HepG2 (cell line): Measurements from ENCODE around the gene LIMD2. TPM values are rescaled to one million over a fixed set of nuclear protein-coding genes. Genes with fewer than 3 reads are reported as not detected.

ENCODE experiments used
- ATAC-seq: fragments of 200-7000 bp; cut with Tn5 transposase; 3 replicates; pipeline ENCODE4 v1.9.1; 2020; ENCODE audit warnings: mild to moderate bottlenecking, moderate library complexity
- BruUV-seq: library from RNA; stranded (reverse); fragments of 400-500 nt; replicated peaks from 2 replicates; lab custom pipeline; 2021; lab: Mats Ljungman, UMichigan
- CTCF ChIA-PET: fragments of 300-600 bp; formaldehyde crosslinking; extraction: SDS; loops from one replicate; lab custom pipeline; 2021; ENCODE audit warnings: low total read pairs, inconsistent platforms, low intra/inter-chr PET ratio; lab: Yijun Ruan, JAX
- POLR2A ChIA-PET: fragments of 350-600 bp; sonication (Branson Sonifier 250); formaldehyde crosslinking; loops from one replicate; lab custom pipeline; 2020; ENCODE audit warnings: antibody characterized with exemption, inconsistent platforms; lab: Yijun Ruan, JAX
- DNase-seq: peaks from one replicate; pipeline ENCODE4 v3.0.0-alpha.2; 2015; ENCODE audit warnings: low spot score
- FAIRE-seq: peaks from 3 replicates; lab custom pipeline; 2011; peaks lifted over from hg19 to GRCh38; lab: Jason Lieb, UNC
- H2AFZ ChIP-seq: one replicate; pipeline ENCODE4 v1.6.1; 2011; ENCODE audit warnings: low read length, inconsistent platforms
- H3K27ac ChIP-seq: fragments of 300-600 bp; 3 replicates; pipeline ENCODE4 v1.8.0; 2011; ENCODE audit warnings: mixed run types, mild to moderate bottlenecking, mixed read lengths, low read length, inconsistent platforms; ENCODE audit not compliant: insufficient read depth; ENCODE audit errors: extremely low read length
- H3K27me3 ChIP-seq, 2 experiments: fragments of 200-600 bp in 1 of 2; 2 replicates in 1 of 2; 3 replicates in 1 of 2; pipeline versions ENCODE4 v1.6.0 to v1.8.0; 2011; ENCODE audit warnings: low read length in 2 of 2, mild to moderate bottlenecking in 2 of 2, moderate library complexity in 2 of 2, inconsistent platforms in 1 of 2; ENCODE audit not compliant: insufficient read depth in 2 of 2, control insufficient read depth in 1 of 2
- H3K36me3 ChIP-seq, 2 experiments: fragments of 200-600 bp in 1 of 2; replicated peaks in 1 of 2; 2 replicates in 1 of 2; 3 replicates in 1 of 2; pipeline versions ENCODE4 v1.5.1 to v1.8.0; 2011; ENCODE audit warnings: low read length in 2 of 2, inconsistent platforms in 1 of 2; ENCODE audit not compliant: insufficient read depth in 2 of 2, control insufficient read depth in 1 of 2
- H3K4me1 ChIP-seq: 2 replicates; pipeline ENCODE4 v1.5.1; 2012; ENCODE audit warnings: low read length, inconsistent platforms; ENCODE audit not compliant: insufficient read depth
- H3K4me2 ChIP-seq: 2 replicates; pipeline ENCODE4 v1.6.0; 2011; ENCODE audit warnings: low read depth, low read length, inconsistent platforms
- H3K4me3 ChIP-seq, 3 experiments: fragments of 200-600 bp in 1 of 3; sonication (generic), shearing (Covaris generic) in 1 of 3; replicated peaks in 1 of 3; 2 replicates each; pipeline ENCODE4 v1.5.1; 2011 to 2016; ENCODE audit warnings: low read length in 3 of 3, inconsistent platforms in 2 of 3, low read depth in 2 of 3, mild to moderate bottlenecking in 2 of 3, control low read depth in 1 of 3, mixed read lengths in 1 of 3; ENCODE audit not compliant: insufficient read depth in 1 of 3
- H3K79me2 ChIP-seq: one replicate; pipeline ENCODE4 v1.6.1; 2011; ENCODE audit warnings: low read length, inconsistent platforms; ENCODE audit not compliant: insufficient read depth
- H3K9ac ChIP-seq: 2 replicates; pipeline ENCODE4 v1.6.0; 2011; ENCODE audit warnings: mild to moderate bottlenecking, low read depth, low read length, inconsistent platforms; ENCODE audit not compliant: insufficient read depth
- H3K9me3 ChIP-seq: 2 replicates; pipeline ENCODE4 v1.5.1; 2012; ENCODE audit warnings: mild to moderate bottlenecking, low read length
- H4K20me1 ChIP-seq: 2 replicates; pipeline ENCODE4 v1.6.0; 2011; ENCODE audit warnings: inconsistent platforms, mild to moderate bottlenecking, low read length, moderate library complexity; ENCODE audit not compliant: insufficient read depth
- CBX2 ChIP-seq, 2 experiments: fragments of 200-600 bp in 1 of 2; sonication (generic); formaldehyde crosslinking in 1 of 2; IDR thresholded peaks; 2 replicates each; pipeline versions ENCODE4 v1.7.0 to v1.8.1; 2018 to 2022; ENCODE audit warnings: low read depth in 2 of 2, low read length in 1 of 2, mild to moderate bottlenecking in 1 of 2, missing genetic modification reagents in 1 of 2
- HNRNPL ChIP-seq: fragments of 200-400 bp; formaldehyde crosslinking; IDR thresholded peaks from 2 replicates; pipeline ENCODE4 v1.6.1; 2017; ENCODE audit warnings: mild to moderate bottlenecking, low read depth, low read length
- HNRNPLL ChIP-seq: fragments of 200-400 bp; formaldehyde crosslinking; IDR thresholded peaks from 2 replicates; pipeline ENCODE4 v1.6.1; 2017; ENCODE audit warnings: mild to moderate bottlenecking, low read depth, low read length; ENCODE audit not compliant: poor library complexity, severe bottlenecking
- NFIB ChIP-seq: sonication (generic); formaldehyde crosslinking; IDR thresholded peaks from 2 replicates; pipeline ENCODE4 v1.9.0; 2021; ENCODE audit warnings: missing genetic modification reagents, mild to moderate bottlenecking, borderline replicate concordance
- RFX5 ChIP-seq: IDR thresholded peaks from 2 replicates; pipeline ENCODE4 v1.6.1; 2011; ENCODE audit warnings: low read depth, low read length, improper control_type of control experiment
- SALL2 ChIP-seq: sonication (generic); formaldehyde crosslinking; IDR thresholded peaks from 2 replicates; pipeline ENCODE4 v1.8.1; 2023; ENCODE audit warnings: mild to moderate bottlenecking, missing genetic modification reagents, inconsistent platforms
- TMF1 ChIP-seq: sonication (generic); formaldehyde crosslinking; IDR thresholded peaks from 2 replicates; pipeline ENCODE4 v1.8.1; 2022; ENCODE audit warnings: low read depth, missing genetic modification reagents
- XRCC5 ChIP-seq: fragments of 200-400 bp; formaldehyde crosslinking; optimal IDR thresholded peaks from 2 replicates; pipeline ENCODE3; 2017; ENCODE audit warnings: mild to moderate bottlenecking, low read length
- ZBTB38 ChIP-seq: sonication (generic); formaldehyde crosslinking; IDR thresholded peaks from 2 replicates; pipeline ENCODE4 v1.5.1; 2020; ENCODE audit warnings: mild to moderate bottlenecking, missing genetic modification reagents
- ZFP41 ChIP-seq: sonication (generic); formaldehyde crosslinking; IDR thresholded peaks from 2 replicates; pipeline ENCODE4 v1.4.0; 2020; ENCODE audit warnings: mild to moderate bottlenecking, missing genetic modification reagents, borderline replicate concordance
- ZNF160 ChIP-seq: sonication (generic); formaldehyde crosslinking; IDR thresholded peaks from 2 replicates; pipeline ENCODE4 v1.8.0; 2022; ENCODE audit warnings: mild to moderate bottlenecking, inconsistent platforms, missing genetic modification reagents
- ZNF547 ChIP-seq: sonication (generic); formaldehyde crosslinking; IDR thresholded peaks from 2 replicates; pipeline ENCODE4 v1.5.1; 2020; ENCODE audit warnings: mild to moderate bottlenecking, missing genetic modification reagents
- ZNF558 ChIP-seq: sonication (generic); formaldehyde crosslinking; IDR thresholded peaks from 2 replicates; pipeline ENCODE4 v1.9.0; 2022; ENCODE audit warnings: mild to moderate bottlenecking, missing genetic modification reagents, borderline replicate concordance
- ZNF670 ChIP-seq: sonication (generic); formaldehyde crosslinking; IDR thresholded peaks from 2 replicates; pipeline ENCODE4 v1.8.0; 2022; ENCODE audit warnings: mild to moderate bottlenecking, missing genetic modification reagents, borderline replicate concordance
- WGBS: methylation state at CpG from one replicate; pipeline ENCODE4 v1.1.6; 2017; ENCODE audit warnings: low lambda C conversion rate; 5-methylcytosine and 5-hydroxymethylcytosine counted together
- in situ Hi-C: cut with HindIII; loops from 2 replicates; pipeline ENCODE4 v1.10.0; 2017; ENCODE audit warnings: low pct_unique_long_range_greater_than_20kb; ENCODE audit not compliant: extremely low pct_ligation_motif_present
- intact Hi-C: fragments of 100-400 bp; cut with micrococcal nuclease; formaldehyde crosslinking; loops from one replicate; pipeline ENCODE4 v1.10.0; 2022; ENCODE audit not compliant: unreplicated experiment
- polyA plus RNA-seq, 8 experiments: library from polyadenylated mRNA; depleted of rRNA in 3 of 8; stranded (reverse) in 7 of 8; unstranded in 1 of 8; fragments of >200 nt; fragmentation: Illumina TruSeq in 4 of 8; extraction: Trizol in 4 of 8; gene quantifications; 2 replicates each; pipeline versions ENCODE4 v1.2.1 to v1.2.3, GENCODE V29; 2011 to 2016; ENCODE audit warnings: low read depth in 4 of 8, missing spikeins in 1 of 8, mixed read lengths in 1 of 8; ENCODE audit not compliant: insufficient read depth in 1 of 8
- total RNA-seq, 5 experiments: library from RNA; depleted of rRNA; stranded (reverse); fragments of >200 nt; fragmentation: Illumina TruSeq; extraction: Trizol; gene quantifications; 2 replicates each; pipeline ENCODE4 v1.2.3, GENCODE V29; 2016; ENCODE audit warnings: low read depth in 1 of 5
- TF ChIP-seq, protein P1 (sequence below): sonication (generic); formaldehyde crosslinking; IDR thresholded peaks from 2 replicates; pipeline ENCODE4 v1.4.0; 2020; ENCODE audit warnings: mild to moderate bottlenecking, missing genetic modification reagents
- TF ChIP-seq, protein P2 (sequence below): sonication (generic); formaldehyde crosslinking; IDR thresholded peaks from 2 replicates; pipeline ENCODE4 v1.4.0; 2020; ENCODE audit warnings: missing genetic modification reagents
- TF ChIP-seq, protein P3 (sequence below): sonication (generic); formaldehyde crosslinking; IDR thresholded peaks from 2 replicates; pipeline ENCODE4 v1.4.0; 2020; ENCODE audit warnings: missing genetic modification reagents, mild to moderate bottlenecking, borderline replicate concordance

Gene LIMD2
- total and polyA plus RNA-seq, 2 of the 13 experiments (the other 11 are each of a cell fraction or from before 2014, with no cell fraction given): 9.0 to 20.8 TPM

DNA sequence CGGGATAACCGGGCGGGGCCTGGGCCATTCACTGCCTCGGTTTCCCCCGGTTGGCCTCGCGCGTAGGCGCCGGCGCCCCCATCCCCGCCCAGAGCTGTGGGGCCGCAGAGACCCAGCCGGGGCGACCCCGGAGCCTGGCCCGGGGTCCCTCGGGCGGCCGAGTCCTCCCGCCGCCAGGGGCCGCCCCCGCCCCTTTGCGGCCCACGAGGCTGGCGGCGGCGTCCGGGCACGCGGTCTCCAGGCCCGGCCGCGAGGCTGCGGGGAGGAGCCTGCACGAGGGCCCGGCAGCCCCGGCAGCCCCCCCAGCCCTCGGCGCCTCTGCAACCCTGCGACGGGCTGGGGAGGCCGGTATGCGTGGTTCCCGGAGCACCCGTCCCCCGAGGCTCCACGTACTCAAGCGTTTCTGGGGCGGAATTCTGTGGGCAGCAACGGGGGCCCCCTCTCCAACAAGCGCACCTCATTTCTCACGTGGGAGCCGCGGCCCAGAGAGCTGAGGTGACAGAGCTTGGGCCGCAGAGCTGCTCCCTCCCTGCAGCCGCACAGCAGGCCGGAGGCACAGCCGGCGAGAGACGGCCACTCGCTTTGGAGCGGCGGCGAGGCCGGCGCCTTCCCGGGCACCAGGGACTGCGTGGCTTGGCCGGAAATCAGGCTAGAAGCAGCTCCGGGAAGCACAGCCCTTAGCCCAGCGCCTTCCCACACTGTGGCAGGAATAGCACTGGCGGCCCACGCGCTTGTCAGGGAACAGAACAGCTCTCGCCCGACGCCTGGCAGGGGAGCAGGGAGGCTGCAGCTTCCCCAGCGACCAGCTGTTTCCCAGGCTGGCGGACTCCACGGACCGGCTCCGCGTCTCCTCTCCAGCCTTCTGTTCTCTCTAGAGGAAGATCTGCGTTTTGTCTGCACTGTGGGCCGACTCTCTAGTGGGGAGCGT, 867 bp upstream of the LIMD2 start:
- Histone ChIP-seq H2AFZ (no peak overlapping the region), H3K4me2 (peak overlapping the region; percentile 57), H3K79me2 (no peaks in the 10 kb centered on the region), H3K27ac (no peak overlapping the region), H4K20me1 (no peaks in the 10 kb centered on the region), H3K4me1 (peaks cover 18% of the 10 kb centered on the region), H3K9me3 (no peaks in the 10 kb centered on the region), H3K9ac (no peak overlapping the region), H3K36me3 (peaks cover 0 to 1% of the 10 kb centered on the region in 2 experiments; a peak in 2 of 5 replicates), H3K27me3 (no peaks in the 10 kb centered on the region), H3K4me3 (peak overlapping the region in 2 of 3 experiments; percentile 67 to 77; a peak in 3 of 6 replicates)
- POLR2A ChIA-PET: interaction anchor here (1.0 to 1.1 kb wide), 2 partner anchors 72 to 79 kb away, joined by 4 to 5 read pairs; partner anchors contain the start of genes CCDC47 and MAP3K3
- intact Hi-C loops (no loop called here), in situ Hi-C loops (no loop called here)
- CTCF ChIA-PET: no interaction called here
- DNase-seq (no peak), FAIRE-seq (no peak), ATAC-seq (no peak)
- WGBS: 94% methylated on average over 35 of the region's 88 CpGs
- no TSS peak for BruUV-seq
- TF ChIP-seq XRCC5: peak; percentile 8
- TF ChIP-seq, protein P1, sequence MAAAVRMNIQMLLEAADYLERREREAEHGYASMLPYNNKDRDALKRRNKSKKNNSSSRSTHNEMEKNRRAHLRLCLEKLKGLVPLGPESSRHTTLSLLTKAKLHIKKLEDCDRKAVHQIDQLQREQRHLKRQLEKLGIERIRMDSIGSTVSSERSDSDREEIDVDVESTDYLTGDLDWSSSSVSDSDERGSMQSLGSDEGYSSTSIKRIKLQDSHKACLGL (CRISPR knock-in tag): 0 out of 2 replicates have a peak, but pooled peaks have one; percentile 13
- TF ChIP-seq, protein P2, sequence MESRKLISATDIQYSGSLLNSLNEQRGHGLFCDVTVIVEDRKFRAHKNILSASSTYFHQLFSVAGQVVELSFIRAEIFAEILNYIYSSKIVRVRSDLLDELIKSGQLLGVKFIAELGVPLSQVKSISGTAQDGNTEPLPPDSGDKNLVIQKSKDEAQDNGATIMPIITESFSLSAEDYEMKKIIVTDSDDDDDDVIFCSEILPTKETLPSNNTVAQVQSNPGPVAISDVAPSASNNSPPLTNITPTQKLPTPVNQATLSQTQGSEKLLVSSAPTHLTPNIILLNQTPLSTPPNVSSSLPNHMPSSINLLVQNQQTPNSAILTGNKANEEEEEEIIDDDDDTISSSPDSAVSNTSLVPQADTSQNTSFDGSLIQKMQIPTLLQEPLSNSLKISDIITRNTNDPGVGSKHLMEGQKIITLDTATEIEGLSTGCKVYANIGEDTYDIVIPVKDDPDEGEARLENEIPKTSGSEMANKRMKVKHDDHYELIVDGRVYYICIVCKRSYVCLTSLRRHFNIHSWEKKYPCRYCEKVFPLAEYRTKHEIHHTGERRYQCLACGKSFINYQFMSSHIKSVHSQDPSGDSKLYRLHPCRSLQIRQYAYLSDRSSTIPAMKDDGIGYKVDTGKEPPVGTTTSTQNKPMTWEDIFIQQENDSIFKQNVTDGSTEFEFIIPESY (CRISPR knock-in tag): peak; percentile 97
- 0 out of 2 replicates have a peak, but pooled peaks have one; percentile 28 for TF ChIP-seq SALL2 (CRISPR knock-in tag)
- peak; percentile 18; the same call in 1 of the 2 replicates for TF ChIP-seq ZNF547 (CRISPR knock-in tag)
- TF ChIP-seq HNRNPL: peak; percentile 9; the same call in 1 of the 2 replicates
- no peak for TF ChIP-seq ZFP41 (CRISPR knock-in tag)
- TF ChIP-seq ZNF558 (CRISPR knock-in tag): 0 out of 2 replicates have a peak, but pooled peaks have one; percentile 11
- TF ChIP-seq NFIB (CRISPR knock-in tag): no peak
- TF ChIP-seq CBX2 (IDR thresholded peaks at IDR 0.05; ENCODE audit: low read depth, low read length): no peak
- TF ChIP-seq CBX2 (CRISPR knock-in tag; IDR thresholded peaks at IDR 0.05; ENCODE audit: low read depth): no peak
- no peak for TF ChIP-seq TMF1 (CRISPR knock-in tag)
- TF ChIP-seq RFX5: no peak
- TF ChIP-seq ZNF160 (CRISPR knock-in tag): no peak
- no peak for TF ChIP-seq ZNF670
- TF ChIP-seq, protein P3, sequence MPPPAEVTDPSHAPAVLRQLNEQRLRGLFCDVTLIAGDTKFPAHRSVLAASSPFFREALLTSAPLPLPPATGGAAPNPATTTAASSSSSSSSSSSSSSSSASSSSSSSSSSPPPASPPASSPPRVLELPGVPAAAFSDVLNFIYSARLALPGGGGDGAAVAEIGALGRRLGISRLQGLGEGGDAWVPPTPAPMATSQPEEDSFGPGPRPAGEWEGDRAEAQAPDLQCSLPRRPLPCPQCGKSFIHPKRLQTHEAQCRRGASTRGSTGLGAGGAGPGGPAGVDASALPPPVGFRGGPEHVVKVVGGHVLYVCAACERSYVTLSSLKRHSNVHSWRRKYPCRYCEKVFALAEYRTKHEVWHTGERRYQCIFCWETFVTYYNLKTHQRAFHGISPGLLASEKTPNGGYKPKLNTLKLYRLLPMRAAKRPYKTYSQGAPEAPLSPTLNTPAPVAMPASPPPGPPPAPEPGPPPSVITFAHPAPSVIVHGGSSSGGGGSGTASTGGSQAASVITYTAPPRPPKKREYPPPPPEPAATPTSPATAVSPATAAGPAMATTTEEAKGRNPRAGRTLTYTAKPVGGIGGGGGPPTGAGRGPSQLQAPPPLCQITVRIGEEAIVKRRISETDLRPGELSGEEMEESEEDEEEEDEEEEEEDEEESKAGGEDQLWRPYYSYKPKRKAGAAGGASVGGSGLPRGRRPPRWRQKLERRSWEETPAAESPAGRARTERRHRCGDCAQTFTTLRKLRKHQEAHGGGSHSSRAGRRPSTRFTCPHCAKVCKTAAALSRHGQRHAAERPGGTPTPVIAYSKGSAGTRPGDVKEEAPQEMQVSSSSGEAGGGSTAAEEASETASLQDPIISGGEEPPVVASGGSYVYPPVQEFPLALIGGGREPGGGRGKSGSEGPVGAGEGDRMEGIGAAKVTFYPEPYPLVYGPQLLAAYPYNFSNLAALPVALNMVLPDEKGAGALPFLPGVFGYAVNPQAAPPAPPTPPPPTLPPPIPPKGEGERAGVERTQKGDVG (CRISPR knock-in tag): 0 out of 2 replicates have a peak, but pooled peaks have one; percentile 31
- TF ChIP-seq HNRNPLL: peak; percentile 32
- TF ChIP-seq ZBTB38 (CRISPR knock-in tag): peak; percentile 81
